CD14-positive monocyte (primary cell): ENCODE measurements around the gene TYW1. TPM values are rescaled to one million over a fixed set of nuclear protein-coding genes. Genes with fewer than 3 reads are reported as not detected.
"Not testable (repeated sequence)": the region's sequence is repeated elsewhere in the genome, so short reads cannot be mapped to it uniquely, and the experiment has no call there.

Experiments used
- DNase-seq, 3 donors: peaks; one replicate each; pipeline ENCODE4 v3.0.0-alpha.2; 2011 to 2022
- H2AFZ ChIP-seq: 2 replicates; pipeline ENCODE4 v1.6.0; 2012; ENCODE audit warnings: mild to moderate bottlenecking, low read depth, low read length, inconsistent platforms; ENCODE audit not compliant: insufficient read depth, poor library complexity, severe bottlenecking
- H3K27ac ChIP-seq, 2 donors: 1 replicate in 1 of 2; 2 replicates in 1 of 2; pipeline ENCODE4 v1.5.1; 2012 to 2013; ENCODE audit warnings: low read length in 2 of 2, control low read depth in 1 of 2, inconsistent platforms in 1 of 2, low read depth in 1 of 2, mild to moderate bottlenecking in 1 of 2
- H3K27me3 ChIP-seq, 2 donors: one replicate each; pipeline versions ENCODE4 v1.6.0 to v1.6.1; 2011 to 2013; ENCODE audit warnings: low read length in 2 of 2; ENCODE audit not compliant: control insufficient read depth in 2 of 2, insufficient read depth in 2 of 2
- H3K36me3 ChIP-seq, 2 donors: replicated peaks in 1 of 2; 1 replicate in 1 of 2; 2 replicates in 1 of 2; pipeline versions ENCODE4 v1.5.1 to v1.6.1; 2012 to 2013; ENCODE audit warnings: low read length in 2 of 2, control low read depth in 1 of 2, inconsistent platforms in 1 of 2, mild to moderate bottlenecking in 1 of 2; ENCODE audit not compliant: insufficient read depth in 2 of 2, control insufficient read depth in 1 of 2
- H3K4me1 ChIP-seq, 2 donors: 1 replicate in 1 of 2; 2 replicates in 1 of 2; pipeline versions ENCODE4 v1.5.1 to v1.6.1; 2012 to 2013; ENCODE audit warnings: low read length in 2 of 2, control low read depth in 1 of 2, inconsistent platforms in 1 of 2, mild to moderate bottlenecking in 1 of 2, moderate library complexity in 1 of 2; ENCODE audit not compliant: insufficient read depth in 2 of 2, control insufficient read depth in 1 of 2
- H3K4me2 ChIP-seq: replicated peaks from 2 replicates; pipeline ENCODE3; 2012; ENCODE audit warnings: low read length, moderate library complexity, mild to moderate bottlenecking; ENCODE audit not compliant: poor library complexity, severe bottlenecking; ENCODE audit errors: extremely low read depth
- H3K4me3 ChIP-seq, 3 experiments: fragments of 200-600 bp in 1 of 3; sonication (generic) in 1 of 3; replicated peaks in 1 of 3; 1 replicate in 2 of 3; 2 replicates in 1 of 3; pipeline ENCODE4 v1.5.1; 2011 to 2013; ENCODE audit warnings: low read length in 3 of 3, mild to moderate bottlenecking in 3 of 3, control low read depth in 2 of 3, low read depth in 2 of 3, inconsistent platforms in 1 of 3, moderate library complexity in 1 of 3
- H3K79me2 ChIP-seq: 2 replicates; pipeline ENCODE4 v1.6.0; 2012; ENCODE audit warnings: mild to moderate bottlenecking, control low read depth, inconsistent platforms, low read length, moderate library complexity; ENCODE audit not compliant: insufficient read depth
- H3K9ac ChIP-seq: 2 replicates; pipeline ENCODE4 v1.6.0; 2017; ENCODE audit warnings: low read length, mild to moderate bottlenecking; ENCODE audit not compliant: insufficient read depth, poor library complexity, severe bottlenecking
- H3K9me3 ChIP-seq, 2 donors: replicated peaks in 1 of 2; 1 replicate in 1 of 2; 2 replicates in 1 of 2; pipeline versions ENCODE4 v1.5.1 to v1.6.1; 2012 to 2013; ENCODE audit warnings: low read length in 2 of 2, control low read depth in 1 of 2; ENCODE audit not compliant: control insufficient read depth in 1 of 2, insufficient read depth in 1 of 2
- H4K20me1 ChIP-seq: 2 replicates; pipeline ENCODE4 v1.6.0; 2012; ENCODE audit warnings: mild to moderate bottlenecking, low read length, control low read depth, moderate library complexity; ENCODE audit not compliant: insufficient read depth
- H3K27ac Mint-ChIP-seq, 7 donors: one replicate each; pipeline ENCODE4 v1.8.0; 2020; ENCODE audit warnings: mild to moderate bottlenecking in 7 of 7, mixed read lengths in 7 of 7, moderate library complexity in 6 of 7, inconsistent platforms in 2 of 7
- H3K27me3 Mint-ChIP-seq, 3 donors: one replicate each; pipeline ENCODE4 v1.8.0; 2021 to 2022; ENCODE audit warnings: low read depth in 3 of 3, mild to moderate bottlenecking in 3 of 3, mixed read lengths in 3 of 3, moderate library complexity in 3 of 3, inconsistent platforms in 1 of 3
- H3K36me3 Mint-ChIP-seq, 2 donors: one replicate each; pipeline ENCODE4 v1.8.0; 2020; ENCODE audit warnings: mixed read lengths in 2 of 2, inconsistent platforms in 1 of 2, mild to moderate bottlenecking in 1 of 2
- H3K4me1 Mint-ChIP-seq: one replicate; pipeline ENCODE4 v1.8.0; 2020; ENCODE audit warnings: mild to moderate bottlenecking, mixed read lengths
- H3K4me3 Mint-ChIP-seq, 2 donors: one replicate each; pipeline ENCODE4 v1.8.0; 2020; ENCODE audit warnings: mild to moderate bottlenecking in 2 of 2, mixed read lengths in 2 of 2, moderate library complexity in 1 of 2
- H3K9me3 Mint-ChIP-seq, 7 donors: one replicate each; pipeline ENCODE4 v1.8.0; 2020 to 2022; ENCODE audit warnings: mixed read lengths in 7 of 7, mild to moderate bottlenecking in 6 of 7, moderate library complexity in 6 of 7, inconsistent platforms in 2 of 7
- WGBS: methylation state at CpG from one replicate; pipeline ENCODE4 v1.1.5; 2013; ENCODE audit warnings: missing lambda C conversion rate; ENCODE audit not compliant: insufficient coverage; 5-methylcytosine and 5-hydroxymethylcytosine counted together
- intact Hi-C, 2 donors: fragments of 100-400 bp; cut with micrococcal nuclease; formaldehyde crosslinking; loops; one replicate each; pipeline versions ENCODE4 v1.15.0 to v1.15.1; 2023
- polyA plus RNA-seq, 3 donors: library from polyadenylated mRNA; depleted of rRNA in 1 of 3; unstranded in 2 of 3; stranded (reverse) in 1 of 3; fragments of 300-500 nt in 2 of 3; fragments of >200 nt in 1 of 3; fragmentation: Illumina TruSeq in 2 of 3; gene quantifications; 1 replicate in 2 of 3; 2 replicates in 1 of 3; pipeline ENCODE4 v1.2.3, GENCODE V29; 2012 to 2021

The TYW1 gene
- polyA plus RNA-seq, 3 donors = 6.3 to 9.0 (median 7.2) TPM

GRCh38 chr7:67257779-67258178, 261.1 kb downstream of the TYW1 start:
- H3K4me2 ChIP-seq, DNase-seq, H3K9me3 ChIP-seq, H3K36me3 Mint-ChIP-seq, H3K9ac ChIP-seq, intact Hi-C loops, H3K27me3 Mint-ChIP-seq, H3K4me1 Mint-ChIP-seq, H3K27ac ChIP-seq, H3K79me2 ChIP-seq, H3K27ac Mint-ChIP-seq, H4K20me1 ChIP-seq, H2AFZ ChIP-seq, H3K36me3 ChIP-seq, H3K4me3 ChIP-seq, H3K4me1 ChIP-seq, H3K27me3 ChIP-seq, H3K4me3 Mint-ChIP-seq: not testable (repeated sequence)
- WGBS = 17% methylated on average over 1 of the region's 1 CpG
- peaks cover 1 to 18% (median 10%) of the 10 kb centered on the region in 7 donors for H3K9me3 Mint-ChIP-seq

GRCh38 chr7:67259363-67259762, 262.7 kb downstream of the TYW1 start:
- peaks cover 0 to 12% (median 6%) of the 10 kb centered on the region in 7 donors for H3K9me3 Mint-ChIP-seq
- H3K9me3 ChIP-seq, H3K27me3 ChIP-seq, H3K27me3 Mint-ChIP-seq, H3K4me3 Mint-ChIP-seq, DNase-seq, H3K36me3 Mint-ChIP-seq, H3K36me3 ChIP-seq, H3K9ac ChIP-seq, H4K20me1 ChIP-seq, H3K4me2 ChIP-seq, H3K27ac Mint-ChIP-seq, H3K4me1 Mint-ChIP-seq, H2AFZ ChIP-seq, H3K4me3 ChIP-seq, H3K27ac ChIP-seq, H3K79me2 ChIP-seq, H3K4me1 ChIP-seq, intact Hi-C loops: not testable (repeated sequence)
- 80% methylated on average over 1 of the region's 6 CpGs for WGBS

GRCh38 chr7:67260166-67260586, 263.5 kb downstream of the TYW1 start:
- H3K9ac ChIP-seq, intact Hi-C loops, H3K36me3 ChIP-seq, H3K4me1 ChIP-seq, H3K4me2 ChIP-seq, H3K27ac Mint-ChIP-seq, H3K36me3 Mint-ChIP-seq, DNase-seq, H4K20me1 ChIP-seq, H3K4me3 Mint-ChIP-seq, H3K9me3 ChIP-seq, H3K27me3 ChIP-seq, H3K4me3 ChIP-seq, H3K4me1 Mint-ChIP-seq, H3K79me2 ChIP-seq, H3K27me3 Mint-ChIP-seq, H2AFZ ChIP-seq, H3K27ac ChIP-seq: not testable (repeated sequence)
- WGBS = no CpG with 5 or more reads among the region's 6 CpGs
- H3K9me3 Mint-ChIP-seq = peaks cover 0 to 11% (median 4%) of the 10 kb centered on the region in 7 donors

- H3K9ac ChIP-seq, H3K4me3 ChIP-seq, H3K4me3 Mint-ChIP-seq, H3K27me3 Mint-ChIP-seq, intact Hi-C loops, H3K9me3 Mint-ChIP-seq, H3K4me2 ChIP-seq, H3K27ac ChIP-seq, H3K9me3 ChIP-seq, H4K20me1 ChIP-seq, H3K27me3 ChIP-seq, H3K4me1 Mint-ChIP-seq, H3K79me2 ChIP-seq, H2AFZ ChIP-seq, H3K36me3 Mint-ChIP-seq, H3K36me3 ChIP-seq, H3K4me1 ChIP-seq, H3K27ac Mint-ChIP-seq: not testable (repeated sequence)
- DNase-seq = peak in 1 of 3 donors; percentile 5
- 40% methylated on average over 1 of the region's 2 CpGs for WGBS
Observed at GRCh38 chr7:67264000-67264399, 267.4 kb downstream of the TYW1 start.
